ENCODE measurements around the gene PAX6. TPM values are rescaled to one million over a fixed set of nuclear protein-coding genes. Genes with fewer than 3 reads are reported as not detected.

The PAX6 gene
- total and polyA plus RNA-seq, 2 of the 4 experiments (the other 2 are of a cell fraction) = not detected

DNA sequence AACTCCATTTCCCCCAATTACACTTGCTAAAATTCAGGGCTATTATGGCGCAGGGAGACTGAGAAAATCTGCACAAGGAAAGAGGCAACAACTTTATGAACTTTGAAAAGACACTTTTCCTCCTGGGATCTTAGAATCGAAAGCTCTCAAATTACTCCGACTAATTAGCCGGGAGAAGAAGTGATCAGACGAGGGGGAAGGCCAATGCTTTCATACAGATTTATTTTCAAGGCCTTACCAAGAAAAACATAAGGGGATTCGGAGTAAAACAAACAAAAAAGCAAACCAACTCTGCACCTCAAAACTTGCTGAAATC, 1.6 kb downstream of the PAX6 start:
- no peak overlapping the region for H3K4me3 ChIP-seq (ENCODE audit: insufficient read depth, low read depth, low read length)
- TF ChIP-seq MAFK (IDR thresholded peaks at IDR 0.05; ENCODE audit: low read depth, low read length) (no peak), POLR2A (IDR thresholded peaks at IDR 0.05; ENCODE audit: low read depth, low read length) (no peak), MXI1 (IDR thresholded peaks at IDR 0.05; ENCODE audit: borderline replicate concordance, low read depth, low read length) (no peak), CEBPB (IDR thresholded peaks at IDR 0.05; ENCODE audit: low read depth, low read length) (no peak), FOS (IDR thresholded peaks at IDR 0.05; ENCODE audit: low read depth, low read length) (no peak), CHD1 (IDR thresholded peaks at IDR 0.05; ENCODE audit: low read depth, low read length) (no peak), RAD21 (IDR thresholded peaks at IDR 0.05; ENCODE audit: low read length) (no peak), SMC3 (IDR thresholded peaks at IDR 0.05; ENCODE audit: low read depth, low read length) (no peak), NFE2L2 (IDR thresholded peaks at IDR 0.05; ENCODE audit: low read depth, low read length) (no peak), RCOR1 (IDR thresholded peaks at IDR 0.05; ENCODE audit: insufficient replicate concordance, low read length) (no peak), MAZ (IDR thresholded peaks at IDR 0.05; ENCODE audit: borderline replicate concordance, low read depth, low read length) (no peak), BHLHE40 (IDR thresholded peaks at IDR 0.05; ENCODE audit: low read depth, low read length) (no peak), RFX5 (IDR thresholded peaks at IDR 0.05; ENCODE audit: low read depth, low read length) (no peak)
- TF ChIP-seq, protein P1, sequence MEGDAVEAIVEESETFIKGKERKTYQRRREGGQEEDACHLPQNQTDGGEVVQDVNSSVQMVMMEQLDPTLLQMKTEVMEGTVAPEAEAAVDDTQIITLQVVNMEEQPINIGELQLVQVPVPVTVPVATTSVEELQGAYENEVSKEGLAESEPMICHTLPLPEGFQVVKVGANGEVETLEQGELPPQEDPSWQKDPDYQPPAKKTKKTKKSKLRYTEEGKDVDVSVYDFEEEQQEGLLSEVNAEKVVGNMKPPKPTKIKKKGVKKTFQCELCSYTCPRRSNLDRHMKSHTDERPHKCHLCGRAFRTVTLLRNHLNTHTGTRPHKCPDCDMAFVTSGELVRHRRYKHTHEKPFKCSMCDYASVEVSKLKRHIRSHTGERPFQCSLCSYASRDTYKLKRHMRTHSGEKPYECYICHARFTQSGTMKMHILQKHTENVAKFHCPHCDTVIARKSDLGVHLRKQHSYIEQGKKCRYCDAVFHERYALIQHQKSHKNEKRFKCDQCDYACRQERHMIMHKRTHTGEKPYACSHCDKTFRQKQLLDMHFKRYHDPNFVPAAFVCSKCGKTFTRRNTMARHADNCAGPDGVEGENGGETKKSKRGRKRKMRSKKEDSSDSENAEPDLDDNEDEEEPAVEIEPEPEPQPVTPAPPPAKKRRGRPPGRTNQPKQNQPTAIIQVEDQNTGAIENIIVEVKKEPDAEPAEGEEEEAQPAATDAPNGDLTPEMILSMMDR (conservative IDR thresholded peaks at IDR 0.05; ENCODE audit: low read depth, low read length) = no peak
- TF ChIP-seq, protein P2, sequence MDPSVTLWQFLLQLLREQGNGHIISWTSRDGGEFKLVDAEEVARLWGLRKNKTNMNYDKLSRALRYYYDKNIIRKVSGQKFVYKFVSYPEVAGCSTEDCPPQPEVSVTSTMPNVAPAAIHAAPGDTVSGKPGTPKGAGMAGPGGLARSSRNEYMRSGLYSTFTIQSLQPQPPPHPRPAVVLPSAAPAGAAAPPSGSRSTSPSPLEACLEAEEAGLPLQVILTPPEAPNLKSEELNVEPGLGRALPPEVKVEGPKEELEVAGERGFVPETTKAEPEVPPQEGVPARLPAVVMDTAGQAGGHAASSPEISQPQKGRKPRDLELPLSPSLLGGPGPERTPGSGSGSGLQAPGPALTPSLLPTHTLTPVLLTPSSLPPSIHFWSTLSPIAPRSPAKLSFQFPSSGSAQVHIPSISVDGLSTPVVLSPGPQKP (IDR thresholded peaks at IDR 0.05; ENCODE audit: borderline replicate concordance, low read depth, low read length) = no peak
- TF ChIP-seq, protein P3, sequence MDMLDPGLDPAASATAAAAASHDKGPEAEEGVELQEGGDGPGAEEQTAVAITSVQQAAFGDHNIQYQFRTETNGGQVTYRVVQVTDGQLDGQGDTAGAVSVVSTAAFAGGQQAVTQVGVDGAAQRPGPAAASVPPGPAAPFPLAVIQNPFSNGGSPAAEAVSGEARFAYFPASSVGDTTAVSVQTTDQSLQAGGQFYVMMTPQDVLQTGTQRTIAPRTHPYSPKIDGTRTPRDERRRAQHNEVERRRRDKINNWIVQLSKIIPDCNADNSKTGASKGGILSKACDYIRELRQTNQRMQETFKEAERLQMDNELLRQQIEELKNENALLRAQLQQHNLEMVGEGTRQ (IDR thresholded peaks at IDR 0.05; ENCODE audit: low read depth, low read length) = no peak
- no peak overlapping the region for H3K56ac ChIP-seq (ENCODE audit: extremely low read depth, insufficient read depth, low read length)
- in situ Hi-C loops (cut with MboI; ENCODE audit: low sequenced_read_pairs) (no loop called here), dilution Hi-C loops (cut with HindIII; ENCODE audit: low sequenced_read_pairs, unreplicated experiment) (no loop called here), intact Hi-C loops (cut with micrococcal nuclease) (no loop called here)
- no peak overlapping the region for H2BK120ac ChIP-seq (ENCODE audit: low read depth, low read length)
- no TSS peak for BruUV-seq (replicated peaks)
- no peak overlapping the region for H3K14ac ChIP-seq (replicated peaks; ENCODE audit: low read depth, low read length)
- H3K27me3 ChIP-seq (ENCODE audit: control insufficient read depth, insufficient read depth, low read length) = peaks cover 99% of the 10 kb centered on the region
- H3K18ac ChIP-seq (ENCODE audit: low read depth, low read length) = no peak overlapping the region
- ATAC-seq (ENCODE audit: low read depth) (no peak), DNase-seq (no peak)
- peaks cover 15% of the 10 kb centered on the region for H4K20me1 ChIP-seq (ENCODE audit: insufficient read depth, low read length)
- H3K9ac ChIP-seq (ENCODE audit: low read depth, low read length) = no peak overlapping the region
- no peaks in the 10 kb centered on the region for H3K9me1 ChIP-seq (ENCODE audit: insufficient read depth, low read length)
- no peak overlapping the region for H3K4ac ChIP-seq (ENCODE audit: low read depth, low read length)
- no peak overlapping the region for H4K8ac ChIP-seq (ENCODE audit: low read depth in 2 of 2, low read length in 2 of 2)
- H3K27ac ChIP-seq (ENCODE audit: insufficient read depth, low read length) = no peak overlapping the region
- no peaks in the 10 kb centered on the region for H3K79me1 ChIP-seq (ENCODE audit: low read depth in 1 of 2, low read length in 2 of 2)
- H2BK20ac ChIP-seq (ENCODE audit: low read depth, low read length) = no peak overlapping the region
- H3K23ac ChIP-seq (ENCODE audit: low read depth, low read length) = no peak overlapping the region
- no CpG with 5 or more reads among the region's 6 CpGs for WGBS, 2 experiments (ENCODE audit: extremely low coverage in 2 of 2, insufficient read length in 1 of 2)
- H3K4me1 ChIP-seq (ENCODE audit: control insufficient read depth, insufficient read depth, low read length) = no peaks in the 10 kb centered on the region; the same call in 1 of the 2 replicates
- H3K36me3 ChIP-seq (ENCODE audit: control insufficient read depth, insufficient read depth, low read length) = no peaks in the 10 kb centered on the region
- ChIA-PET CTCF (no interaction called here), POLR2A (ENCODE audit: unreplicated experiment) (no interaction called here)
- H2AK5ac ChIP-seq (ENCODE audit: low read depth, low read length) = no peak overlapping the region
- no peak overlapping the region for H4K5ac ChIP-seq (ENCODE audit: low read depth, low read length)
- H2BK15ac ChIP-seq (ENCODE audit: low read depth, low read length) = no peak overlapping the region
- no peak overlapping the region for H2AK9ac ChIP-seq (replicated peaks; ENCODE audit: low read depth, low read length, poor library complexity)
- no peak overlapping the region for H2BK5ac ChIP-seq (ENCODE audit: low read depth, low read length, poor library complexity, severe bottlenecking)
- H2AFZ ChIP-seq (replicated peaks; ENCODE audit: low read length, poor library complexity) = no peak overlapping the region
- H3K4me2 ChIP-seq (ENCODE audit: low read depth, low read length) = no peak overlapping the region
- peaks cover 13% of the 10 kb centered on the region for H3K9me3 ChIP-seq (ENCODE audit: control insufficient read depth, insufficient read depth, low read length)
- no peak overlapping the region for H4K91ac ChIP-seq (ENCODE audit: insufficient read depth, low read depth, low read length)

Measured in IMR-90 (cell line).